GM10266 (cell line): Measurements from ENCODE around the gene UBE2E2.

Experiments used
- DNase-seq: peaks from one replicate; pipeline ENCODE4 v3.0.0; 2012; ENCODE audit errors: extremely low spot score
- TF ChIP-seq, protein P1 (sequence below): IDR thresholded peaks from 2 replicates; pipeline ENCODE4 v1.5.1; 2012; ENCODE audit warnings: mild to moderate bottlenecking, low read depth; ENCODE audit not compliant: control insufficient read depth, insufficient read depth; ENCODE audit errors: missing control alignments

Gene UBE2E2

DNA sequence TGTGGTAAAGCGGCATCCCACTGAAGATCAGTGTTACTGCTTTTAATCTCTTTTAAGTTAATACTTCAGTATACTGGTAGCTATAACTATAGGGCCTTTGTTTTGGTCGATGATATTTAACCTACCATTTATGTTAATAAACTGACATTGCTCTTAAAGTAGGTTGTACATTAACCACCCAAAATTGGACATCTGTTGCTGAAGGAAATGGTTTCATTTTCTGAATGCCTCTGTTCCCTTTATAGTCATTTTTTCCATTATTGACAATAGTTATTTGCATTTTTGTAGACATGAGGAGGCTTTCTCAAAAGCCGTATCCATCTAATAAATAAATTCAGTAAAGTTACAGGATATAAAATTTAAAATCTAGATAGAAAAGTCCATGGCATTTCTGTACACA is 350.2 kb downstream of the UBE2E2 start:
- TF ChIP-seq, protein P1, sequence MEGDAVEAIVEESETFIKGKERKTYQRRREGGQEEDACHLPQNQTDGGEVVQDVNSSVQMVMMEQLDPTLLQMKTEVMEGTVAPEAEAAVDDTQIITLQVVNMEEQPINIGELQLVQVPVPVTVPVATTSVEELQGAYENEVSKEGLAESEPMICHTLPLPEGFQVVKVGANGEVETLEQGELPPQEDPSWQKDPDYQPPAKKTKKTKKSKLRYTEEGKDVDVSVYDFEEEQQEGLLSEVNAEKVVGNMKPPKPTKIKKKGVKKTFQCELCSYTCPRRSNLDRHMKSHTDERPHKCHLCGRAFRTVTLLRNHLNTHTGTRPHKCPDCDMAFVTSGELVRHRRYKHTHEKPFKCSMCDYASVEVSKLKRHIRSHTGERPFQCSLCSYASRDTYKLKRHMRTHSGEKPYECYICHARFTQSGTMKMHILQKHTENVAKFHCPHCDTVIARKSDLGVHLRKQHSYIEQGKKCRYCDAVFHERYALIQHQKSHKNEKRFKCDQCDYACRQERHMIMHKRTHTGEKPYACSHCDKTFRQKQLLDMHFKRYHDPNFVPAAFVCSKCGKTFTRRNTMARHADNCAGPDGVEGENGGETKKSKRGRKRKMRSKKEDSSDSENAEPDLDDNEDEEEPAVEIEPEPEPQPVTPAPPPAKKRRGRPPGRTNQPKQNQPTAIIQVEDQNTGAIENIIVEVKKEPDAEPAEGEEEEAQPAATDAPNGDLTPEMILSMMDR = no peak
- no peak for DNase-seq

DNA sequence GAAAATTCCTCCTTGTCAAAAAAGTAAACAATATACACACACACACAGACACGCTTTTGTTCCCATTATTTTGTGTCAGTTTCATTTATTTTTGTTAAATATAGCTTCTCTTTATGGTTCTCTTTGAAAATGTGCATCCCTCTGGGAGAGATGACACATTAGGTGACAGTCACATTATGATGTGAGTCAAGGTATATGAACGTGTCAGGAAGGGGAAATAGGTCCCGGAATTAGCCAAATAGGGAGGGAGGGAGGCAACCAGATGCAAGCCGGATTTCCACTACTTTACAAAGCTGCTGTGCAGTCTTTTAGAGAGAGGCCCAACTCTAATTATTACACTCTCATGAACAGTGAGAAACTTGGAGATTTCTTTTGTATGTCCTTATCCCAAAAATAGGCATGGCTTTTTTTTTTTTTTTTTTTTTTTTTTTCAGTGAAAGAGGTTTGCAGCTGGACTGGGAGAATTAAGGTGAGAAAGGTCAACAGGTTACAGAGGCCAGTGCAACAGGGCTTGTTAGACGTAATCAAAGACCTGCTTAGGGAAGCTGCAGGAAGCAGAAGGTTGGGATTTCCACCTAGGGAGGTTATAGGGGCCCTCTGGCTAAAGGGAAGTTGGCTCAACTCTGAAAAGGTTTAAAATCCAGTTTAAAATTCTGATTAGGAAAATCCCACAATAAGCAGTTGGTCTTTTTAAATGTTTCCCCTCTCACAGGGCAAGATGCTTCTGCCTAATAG is 362.1 kb downstream of the UBE2E2 start:
- TF ChIP-seq, protein P1 = no peak
- no peak for DNase-seq

DNA sequence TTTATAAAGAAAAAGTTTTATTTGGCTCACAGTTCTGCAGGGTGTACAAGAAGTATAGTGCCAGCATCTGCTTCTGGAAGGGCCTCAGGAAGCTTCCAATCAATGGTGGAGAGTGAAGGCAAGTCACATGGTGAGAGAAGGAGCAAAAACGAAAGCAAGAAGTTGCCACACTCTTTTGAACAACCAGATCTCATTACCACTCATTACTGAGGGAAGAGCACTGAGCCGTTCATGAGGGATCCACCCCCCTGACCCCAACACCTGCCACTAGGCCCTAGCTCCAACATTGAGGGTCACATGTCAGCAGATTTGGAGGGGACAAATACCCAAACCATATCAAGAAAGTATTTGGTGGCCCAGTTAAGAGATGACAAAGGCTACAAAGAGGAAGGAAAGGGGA is 363.4 kb downstream of the UBE2E2 start:
- TF ChIP-seq, protein P1 = no peak
- DNase-seq = no peak

DNA sequence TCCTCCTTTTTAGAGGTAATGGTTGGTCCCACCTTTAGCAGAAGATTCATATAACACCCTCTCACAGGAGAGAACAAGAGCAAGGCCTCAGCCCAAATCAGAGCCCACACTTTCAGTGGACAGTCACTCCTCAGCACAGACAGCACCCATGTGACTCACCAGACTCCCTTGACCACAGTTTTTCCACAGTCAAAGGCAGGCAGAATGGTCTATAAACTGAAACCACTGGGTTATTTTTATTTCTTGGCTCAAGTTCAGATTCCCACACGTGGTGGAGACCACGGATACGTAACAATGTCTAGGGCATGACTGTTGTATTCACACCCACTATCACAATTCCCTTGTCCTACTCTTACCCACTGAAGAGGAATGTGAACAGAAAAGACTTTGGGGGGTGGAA is 364.8 kb downstream of the UBE2E2 start:
- no peak for DNase-seq
- TF ChIP-seq, protein P1 = no peak

DNA sequence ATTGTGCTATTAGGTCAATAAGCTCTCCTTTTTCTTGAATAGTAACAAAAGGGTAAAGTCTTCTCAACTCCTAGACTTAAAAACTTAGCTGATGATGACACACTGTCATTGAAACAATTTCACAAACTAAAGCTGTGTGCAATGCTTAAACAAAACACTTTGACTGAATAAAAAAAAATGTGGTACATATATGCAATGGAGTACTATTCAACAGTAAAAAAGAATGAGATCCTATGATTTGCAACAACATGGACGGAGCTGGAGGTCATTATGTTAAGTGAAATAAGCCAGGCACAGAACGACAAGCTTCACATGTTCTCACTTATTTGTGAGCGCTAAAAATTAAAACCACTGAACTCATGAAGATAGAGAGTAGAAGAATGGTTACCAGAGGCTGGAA is 370.7 kb downstream of the UBE2E2 start:
- TF ChIP-seq, protein P1 = no peak
- DNase-seq = no peak

DNA sequence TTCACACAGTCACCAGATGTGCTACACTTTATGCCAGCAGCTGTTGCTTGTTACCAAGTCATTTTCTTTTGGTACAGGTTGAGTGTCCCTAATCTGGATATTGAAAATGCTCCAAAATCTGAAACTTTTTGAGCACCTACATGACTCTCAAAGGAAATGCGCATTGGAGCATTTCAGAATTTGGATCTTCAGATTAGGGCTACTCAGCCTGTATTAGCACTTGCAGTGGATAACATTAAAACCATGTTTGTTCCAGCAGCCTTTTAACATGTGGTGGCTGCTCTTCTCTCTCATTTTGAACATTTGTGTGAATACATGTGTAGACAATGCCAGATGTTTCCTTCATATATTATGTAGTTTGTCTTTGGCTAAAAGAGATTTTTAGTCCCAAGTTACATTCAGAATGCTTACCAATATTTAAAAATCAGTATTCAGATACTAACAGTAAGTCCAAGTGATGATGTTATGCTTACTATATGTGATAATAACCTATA is 371.7 kb downstream of the UBE2E2 start:
- DNase-seq = no peak
- TF ChIP-seq, protein P1 = no peak

DNA sequence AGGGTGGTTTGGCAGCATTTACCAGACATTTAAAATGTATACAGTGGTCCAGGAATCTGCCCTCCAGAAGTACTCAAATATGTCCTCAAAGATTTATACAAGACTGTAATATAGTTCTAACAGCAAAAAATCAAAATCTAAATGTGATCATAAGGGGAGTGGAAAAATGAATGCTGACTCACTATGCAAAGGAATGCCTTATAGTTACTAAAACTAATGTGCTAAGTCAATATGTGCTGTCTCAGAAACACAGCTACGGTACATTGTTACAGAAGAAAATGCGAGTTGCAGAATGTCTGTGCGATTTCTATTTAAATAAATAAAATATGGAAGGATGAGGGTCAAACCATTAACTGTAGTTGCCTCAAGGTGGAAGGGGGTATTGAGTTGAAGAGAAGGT is 372.6 kb downstream of the UBE2E2 start:
- DNase-seq = no peak
- TF ChIP-seq, protein P1 = no peak
